Vagina (tissue), 2 donors: ENCODE measurements around the gene HSD17B8.

ENCODE experiments used
- CTCF ChIP-seq, 3 experiments: fragments of 450-650 bp in 2 of 3; fragments of 200-600 bp in 1 of 3; sonication (generic) in 1 of 3; IDR thresholded peaks; one replicate each; pipeline ENCODE4 v1.5.1; 2017 to 2019; ENCODE audit warnings: antibody characterized with exemption in 3 of 3, mild to moderate bottlenecking in 2 of 3, moderate library complexity in 2 of 3
- POLR2A ChIP-seq, 2 donors: fragments of 450-650 bp; IDR thresholded peaks; one replicate each; pipeline ENCODE4 v1.6.1; 2017; ENCODE audit warnings: antibody characterized with exemption in 2 of 2, mild to moderate bottlenecking in 2 of 2, moderate library complexity in 2 of 2

GRCh38 chr6:33243476-33243875, 39.0 kb downstream of the HSD17B8 start:
- no peak for TF ChIP-seq CTCF (IDR thresholded peaks at IDR 0.05)
- TF ChIP-seq POLR2A (IDR thresholded peaks at IDR 0.05) = no peak
